Measurements from ENCODE around the gene TDRD15. TPM values are rescaled to one million over a fixed set of nuclear protein-coding genes. Genes with fewer than 3 reads are reported as not detected.

TDRD15 gene
- total and polyA plus RNA-seq, 9 of the 15 experiments (the other 6 are each of a cell fraction or from before 2014, with no cell fraction given), result 0.01 to 0.22 (median 0.06) TPM; not detected in 1

DNA sequence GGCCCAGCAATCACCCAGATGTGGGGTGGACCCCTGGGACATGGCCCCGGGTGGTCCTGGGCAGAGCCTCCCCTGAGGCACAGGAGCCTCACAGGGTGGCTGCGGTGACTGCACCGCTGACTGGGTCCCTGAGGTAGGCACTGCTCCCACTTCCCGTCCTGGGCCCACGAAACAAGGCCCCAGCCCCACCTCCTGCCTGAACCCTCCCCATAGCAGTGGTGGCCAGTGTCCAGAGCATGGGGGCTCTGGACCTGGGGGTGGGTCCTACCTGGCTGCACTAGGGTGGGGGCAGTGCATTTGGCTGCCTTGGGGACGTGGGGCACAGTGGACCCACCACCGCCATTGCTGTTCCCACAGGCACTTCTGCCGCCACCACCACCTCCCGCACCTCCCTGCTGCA lies 39.4 kb downstream of the TDRD15 start:
- ChIA-PET CTCF (ENCODE audit: low intra/inter-chr PET ratio) (no interaction called here), POLR2A (no interaction called here)
- FAIRE-seq (no peak), DNase-seq (ENCODE audit: extremely low read depth in 1 of 4, low spot score in 3 of 4) (no peak), ATAC-seq (no peak)
- no peak overlapping the region for H3K27ac ChIP-seq (ENCODE audit: extremely low read depth, low read depth, low read length)
- no peak overlapping the region for H3K4me2 ChIP-seq (ENCODE audit: insufficient read depth, low read length)
- TF ChIP-seq ERF (CRISPR knock-in tag; IDR thresholded peaks at IDR 0.05), result no peak
- no peak for TF ChIP-seq SRSF7 (optimal IDR thresholded peaks at IDR 0.05; ENCODE audit: low read depth, low read length)
- no peak for TF ChIP-seq CHCHD3 (CRISPR knock-in tag; IDR thresholded peaks at IDR 0.05)
- no peak for TF ChIP-seq POLR2G (IDR thresholded peaks at IDR 0.05; ENCODE audit: low read depth, low read length)
- TF ChIP-seq ZFP30 (CRISPR knock-in tag; IDR thresholded peaks at IDR 0.05; ENCODE audit: borderline replicate concordance), result no peak
- TF ChIP-seq SMAD4 (CRISPR knock-in tag; conservative IDR thresholded peaks at IDR 0.05), result no peak
- TF ChIP-seq, protein P1, sequence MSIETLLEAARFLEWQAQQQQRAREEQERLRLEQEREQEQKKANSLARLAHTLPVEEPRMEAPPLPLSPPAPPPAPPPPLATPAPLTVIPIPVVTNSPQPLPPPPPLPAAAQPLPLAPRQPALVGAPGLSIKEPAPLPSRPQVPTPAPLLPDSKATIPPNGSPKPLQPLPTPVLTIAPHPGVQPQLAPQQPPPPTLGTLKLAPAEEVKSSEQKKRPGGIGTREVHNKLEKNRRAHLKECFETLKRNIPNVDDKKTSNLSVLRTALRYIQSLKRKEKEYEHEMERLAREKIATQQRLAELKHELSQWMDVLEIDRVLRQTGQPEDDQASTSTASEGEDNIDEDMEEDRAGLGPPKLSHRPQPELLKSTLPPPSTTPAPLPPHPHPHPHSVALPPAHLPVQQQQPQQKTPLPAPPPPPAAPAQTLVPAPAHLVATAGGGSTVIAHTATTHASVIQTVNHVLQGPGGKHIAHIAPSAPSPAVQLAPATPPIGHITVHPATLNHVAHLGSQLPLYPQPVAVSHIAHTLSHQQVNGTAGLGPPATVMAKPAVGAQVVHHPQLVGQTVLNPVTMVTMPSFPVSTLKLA (conservative IDR thresholded peaks at IDR 0.05), result no peak
- no peak for TF ChIP-seq TGIF2 (CRISPR knock-in tag; IDR thresholded peaks at IDR 0.05)
- no peak for TF ChIP-seq MIER1 (IDR thresholded peaks at IDR 0.05; ENCODE audit: low read depth)
- no peak for TF ChIP-seq DACH1 (IDR thresholded peaks at IDR 0.05; ENCODE audit: partially characterized antibody)
- TF ChIP-seq KLF6 (CRISPR knock-in tag; IDR thresholded peaks at IDR 0.05; ENCODE audit: borderline replicate concordance), result no peak
- TF ChIP-seq SUPT5H (IDR thresholded peaks at IDR 0.05), result no peak
- TF ChIP-seq ZNF766 (CRISPR knock-in tag; conservative IDR thresholded peaks at IDR 0.05), result no peak
- H3K4me1 ChIP-seq (replicated peaks in 1 of 2; ENCODE audit: control insufficient read depth in 2 of 2, insufficient read depth in 2 of 2, low read length in 2 of 2), result no peaks in the 10 kb centered on the region
- no peaks in the 10 kb centered on the region for H4K20me1 ChIP-seq (replicated peaks; ENCODE audit: control insufficient read depth, insufficient read depth, low read length)
- H3K9ac ChIP-seq (ENCODE audit: insufficient read depth in 1 of 2, low read depth in 2 of 2, low read length in 2 of 2), result no peak overlapping the region
- no TSS peak for BruUV-seq (replicated peaks)
- no peaks in the 10 kb centered on the region for H3K9me1 ChIP-seq (ENCODE audit: control insufficient read depth, insufficient read depth, low read length)
- no peaks in the 10 kb centered on the region for H3K36me3 ChIP-seq (ENCODE audit: control insufficient read depth, insufficient read depth, low read length)
- no peak overlapping the region for H2AFZ ChIP-seq (ENCODE audit: low read depth, low read length)
- 5% methylated on average over 6 of the region's 9 CpGs for WGBS (ENCODE audit: insufficient coverage, low coverage, missing lambda C conversion rate)
- no peak overlapping the region for H3K4me3 ChIP-seq
- H3K9me3 ChIP-seq (replicated peaks; ENCODE audit: control insufficient read depth, insufficient read depth, low read depth, low read length), result no peaks in the 10 kb centered on the region
- no peaks in the 10 kb centered on the region for H3K79me2 ChIP-seq (ENCODE audit: control insufficient read depth, insufficient read depth, low read length)
- H3K27me3 ChIP-seq (ENCODE audit: control insufficient read depth in 2 of 2, insufficient read depth in 2 of 2, low read length in 2 of 2), result no peaks in the 10 kb centered on the region
- in situ Hi-C loops (cut with MboI), result no loop called here
- intact Hi-C loops (cut with micrococcal nuclease), result no loop called here

All from K562 (cell line).